T-cell (primary cell): ENCODE measurements around the gene LGALS7B. TPM values are rescaled to one million over a fixed set of nuclear protein-coding genes. Genes with fewer than 3 reads are reported as not detected.
A peak's percentile ranks its signal among the peaks of the same experiment; 100 is the strongest.
"Not testable (repeated sequence)": the region's sequence is repeated elsewhere in the genome, so short reads cannot be mapped to it uniquely, and the experiment has no call there.

Source experiments
- ATAC-seq, 4 experiments: fragments of 200-7000 bp in 3 of 4; fragments of 150-1000 bp in 1 of 4; cut with Tn5 transposase; replicated peaks in 1 of 4; 1 replicate in 3 of 4; 2 replicates in 1 of 4; pipeline ENCODE4 v1.10.0; 2021; ENCODE audit warnings: moderate library complexity in 3 of 4, mild to moderate bottlenecking in 2 of 4, moderate number of reproducible peaks in 1 of 4
- CTCF ChIA-PET, 2 donors: fragments of 300-600 bp; sonication (Branson Sonifier 250); formaldehyde crosslinking; loops; one replicate each; lab custom pipeline; 2022; ENCODE audit warnings: antibody characterized with exemption in 2 of 2; lab: Charles Lee
- POLR2A ChIA-PET, 2 donors: fragments of 300-600 bp; sonication (Branson Sonifier 250); formaldehyde crosslinking; loops; one replicate each; lab custom pipeline; 2022; ENCODE audit warnings: antibody characterized with exemption in 2 of 2; lab: Charles Lee
- DNase-seq, 35 experiments: peaks; one replicate each; pipeline versions ENCODE4 v3.0.0 to v3.0.0-alpha.2; 2013 to 2023
- H3K27ac ChIP-seq: one replicate; pipeline ENCODE4 v1.5.1; 2013; ENCODE audit warnings: low read length
- H3K27me3 ChIP-seq, 2 experiments: replicated peaks in 1 of 2; 1 replicate in 1 of 2; 2 replicates in 1 of 2; pipeline versions ENCODE4 v1.6.1 to v1.7.0; 2013; ENCODE audit warnings: low read length in 1 of 2, mixed read lengths in 1 of 2; ENCODE audit not compliant: control insufficient read depth in 2 of 2, insufficient read depth in 2 of 2; ENCODE audit errors: extremely low read depth in 1 of 2
- H3K36me3 ChIP-seq, 2 donors: 1 replicate in 1 of 2; 2 replicates in 1 of 2; pipeline versions ENCODE4 v1.6.1 to v1.7.0; 2013; ENCODE audit warnings: low read length in 1 of 2; ENCODE audit not compliant: control insufficient read depth in 2 of 2, insufficient read depth in 1 of 2; ENCODE audit errors: extremely low read depth in 1 of 2
- H3K4me1 ChIP-seq, 2 experiments: 1 replicate in 1 of 2; 2 replicates in 1 of 2; pipeline versions ENCODE4 v1.6.1 to v1.7.0; 2013; ENCODE audit warnings: low read length in 2 of 2, mixed read lengths in 1 of 2; ENCODE audit not compliant: insufficient read depth in 2 of 2, control insufficient read depth in 1 of 2; ENCODE audit errors: extremely low read depth in 1 of 2
- H3K4me3 ChIP-seq, 2 donors: 1 replicate in 1 of 2; 2 replicates in 1 of 2; pipeline versions ENCODE4 v1.5.1 to v1.7.0; 2013; ENCODE audit warnings: mild to moderate bottlenecking in 2 of 2, low read length in 1 of 2, moderate library complexity in 1 of 2; ENCODE audit not compliant: control insufficient read depth in 1 of 2; ENCODE audit errors: extremely low read depth in 1 of 2
- H3K9me3 ChIP-seq: 2 replicates; pipeline ENCODE4 v1.7.0; 2013
- H3K27ac Mint-ChIP-seq, 2 donors: one replicate each; pipeline ENCODE4 v1.8.0; 2020 to 2021; ENCODE audit warnings: mild to moderate bottlenecking in 2 of 2, mixed read lengths in 2 of 2
- H3K27me3 Mint-ChIP-seq, 2 donors: one replicate each; pipeline ENCODE4 v1.8.0; 2021 to 2022; ENCODE audit warnings: mixed read lengths in 2 of 2
- H3K36me3 Mint-ChIP-seq: one replicate; pipeline ENCODE4 v1.8.0; 2021; ENCODE audit warnings: mixed read lengths
- H3K4me1 Mint-ChIP-seq, 3 donors: one replicate each; pipeline ENCODE4 v1.8.0; 2020 to 2022; ENCODE audit warnings: mixed read lengths in 3 of 3, mild to moderate bottlenecking in 1 of 3
- H3K4me3 Mint-ChIP-seq, 3 donors: one replicate each; pipeline ENCODE4 v1.8.0; 2020 to 2022; ENCODE audit warnings: mild to moderate bottlenecking in 3 of 3, mixed read lengths in 3 of 3, moderate library complexity in 3 of 3
- H3K9me3 Mint-ChIP-seq, 3 donors: one replicate each; pipeline ENCODE4 v1.8.0; 2020 to 2022; ENCODE audit warnings: mixed read lengths in 3 of 3
- WGBS: methylation state at CpG from one replicate; pipeline ENCODE4 v1.1.5; 2013; ENCODE audit warnings: missing lambda C conversion rate; ENCODE audit not compliant: insufficient coverage; 5-methylcytosine and 5-hydroxymethylcytosine counted together
- total RNA-seq, 35 experiments: library from RNA in 6 of 35; stranded (reverse) in 6 of 35; fragments of 120-200 nt in 1 of 35; gene quantifications; one replicate each; pipeline versions ENCODE4 v1.2.1 to v1.2.4 and lab custom pipeline; 2013 to 2026

Gene LGALS7B
- total RNA-seq, 5 donors from 2014 or later (not counting 1 experiment from before 2014, with no cell fraction given): not detected

DNA sequence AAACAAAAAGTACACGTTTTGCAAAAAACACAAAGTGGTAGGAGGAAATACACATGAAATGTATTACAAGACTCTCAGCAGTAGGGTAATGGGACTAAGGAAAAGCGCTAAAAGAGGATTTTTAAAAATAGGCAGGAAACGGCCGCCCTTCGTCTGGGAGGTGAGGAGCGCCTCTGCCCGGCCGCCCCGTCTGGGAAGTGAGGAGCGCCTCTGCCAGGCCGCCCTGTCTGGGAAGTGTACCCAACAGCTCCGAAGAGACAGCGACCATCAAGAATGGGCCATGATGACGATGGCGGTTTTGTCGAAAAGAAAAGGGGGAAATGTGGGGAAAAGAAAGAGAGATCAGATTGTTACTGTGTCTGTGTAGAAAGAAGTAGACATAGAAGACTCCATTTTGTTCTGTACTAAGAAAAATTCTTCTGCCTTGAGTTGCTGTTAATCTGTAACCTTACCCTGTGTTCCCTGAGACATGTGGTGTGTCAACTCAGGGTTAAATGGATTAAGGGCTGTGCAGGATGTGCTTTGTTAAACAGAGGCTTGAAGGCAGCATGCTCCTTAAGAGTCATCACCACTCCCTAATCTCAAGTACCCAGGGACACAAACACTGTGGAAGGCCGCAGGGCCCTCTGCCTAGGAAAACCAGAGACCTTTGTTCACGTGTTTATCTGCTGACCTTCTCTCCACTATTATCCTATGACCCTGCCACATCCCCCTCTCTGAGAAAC is 18.5 kb downstream of the LGALS7B start:
- H3K4me1 ChIP-seq, H3K36me3 Mint-ChIP-seq, H3K27ac ChIP-seq, POLR2A ChIA-PET, ATAC-seq, H3K27me3 ChIP-seq, DNase-seq, H3K4me3 Mint-ChIP-seq, H3K4me3 ChIP-seq, H3K27ac Mint-ChIP-seq, H3K27me3 Mint-ChIP-seq, H3K9me3 Mint-ChIP-seq, H3K4me1 Mint-ChIP-seq, H3K9me3 ChIP-seq, H3K36me3 ChIP-seq: not testable (repeated sequence)
- CTCF ChIA-PET: interaction anchor here in 1 of 2 donors (0.6 kb wide), 2 partner anchors 120 to 758 kb away, joined by 4 to 6 read pairs; no protein-coding TSS in a partner anchor
- no CpG with 5 or more reads among the region's 18 CpGs for WGBS

- POLR2A ChIA-PET: no interaction called here
- Mint-ChIP-seq H3K27ac (no peak overlapping the region), H3K4me3 (no peak overlapping the region), H3K27me3 (no peaks in the 10 kb centered on the region), H3K9me3 (no peaks in the 10 kb centered on the region), H3K36me3 (no peaks in the 10 kb centered on the region), H3K4me1 (peaks cover 6% of the 10 kb centered on the region in 3 donors)
- no peak for ATAC-seq
- Histone ChIP-seq H3K4me3 (no peak overlapping the region), H3K36me3 (no peaks in the 10 kb centered on the region), H3K4me1 (peaks cover 0 to 5% of the 10 kb centered on the region in 2 experiments), H3K27me3 (no peaks in the 10 kb centered on the region), H3K9me3 (no peaks in the 10 kb centered on the region), H3K27ac (no peak overlapping the region)
- no peak for DNase-seq
- CTCF ChIA-PET: no interaction called here
- WGBS: 95% methylated on average over 13 of the region's 17 CpGs
These were observed 19.7 kb downstream of the LGALS7B start for GRCh38 chr19:38808741-38809140.

DNA sequence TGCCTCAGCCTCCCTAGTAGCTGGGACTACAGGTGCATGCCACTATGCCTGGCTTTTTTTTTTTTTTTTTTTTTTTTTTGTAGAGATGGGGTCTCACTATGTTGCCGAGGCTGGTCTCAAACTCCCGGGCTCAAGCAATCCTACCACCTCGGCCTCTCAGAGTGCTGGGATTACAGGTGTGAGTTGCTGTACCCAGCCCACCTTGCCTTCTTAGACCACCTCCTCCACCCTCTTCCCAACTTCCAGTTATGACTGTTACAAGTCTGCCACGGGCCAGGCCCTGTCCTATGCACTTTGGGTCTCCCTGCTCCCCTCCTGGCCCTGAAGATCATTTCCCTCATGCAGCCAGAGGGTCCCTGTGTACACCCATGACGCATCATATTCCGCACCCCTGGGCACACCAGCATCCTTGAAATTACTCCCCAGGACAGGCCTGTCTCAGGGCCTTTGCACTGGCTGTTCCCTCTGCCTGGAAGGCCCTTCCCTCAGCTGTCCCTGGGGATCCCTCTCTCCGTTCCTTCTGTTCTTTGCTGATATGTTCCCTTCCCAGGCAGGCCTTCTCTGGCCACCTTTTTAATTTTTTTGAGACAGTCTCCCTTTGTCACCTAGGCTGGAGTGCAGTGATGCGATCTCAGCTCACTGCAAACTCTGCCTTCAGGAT is 20.7 kb downstream of the LGALS7B start:
- no peak overlapping the region for H3K4me3 ChIP-seq
- H3K4me1 ChIP-seq: peaks cover 0 to 5% of the 10 kb centered on the region in 2 experiments
- no peak for ATAC-seq
- DNase-seq: no peak
- 81% methylated on average over 3 of the region's 8 CpGs for WGBS
- H3K27ac ChIP-seq: no peak overlapping the region
- H3K9me3 ChIP-seq: no peaks in the 10 kb centered on the region
- ChIA-PET CTCF (interaction anchor here in 1 of 2 donors (0.6 kb wide), 1 partner anchor 119 kb away, joined by 3 read pairs; no protein-coding TSS in a partner anchor), POLR2A (no interaction called here)
- peaks cover 6% of the 10 kb centered on the region in 3 donors for H3K4me1 Mint-ChIP-seq
- no peaks in the 10 kb centered on the region for H3K27me3 ChIP-seq
- no peaks in the 10 kb centered on the region for H3K27me3 Mint-ChIP-seq
- no peaks in the 10 kb centered on the region for H3K36me3 ChIP-seq
- no peaks in the 10 kb centered on the region for H3K36me3 Mint-ChIP-seq
- no peaks in the 10 kb centered on the region for H3K9me3 Mint-ChIP-seq
- H3K27ac Mint-ChIP-seq: no peak overlapping the region
- H3K4me3 Mint-ChIP-seq: no peak overlapping the region

- Histone ChIP-seq H3K36me3 (peaks cover 17 to 24% of the 10 kb centered on the region in 2 donors), H3K27ac (no peak overlapping the region), H3K9me3 (no peaks in the 10 kb centered on the region), H3K27me3 (no peaks in the 10 kb centered on the region), H3K4me1 (no peaks in the 10 kb centered on the region), H3K4me3 (no peak overlapping the region)
- H3K36me3 Mint-ChIP-seq: peaks cover 16% of the 10 kb centered on the region
- WGBS: 95% methylated on average over 11 of the region's 18 CpGs
- H3K27me3 Mint-ChIP-seq: no peaks in the 10 kb centered on the region
- DNase-seq: no peak
- ChIA-PET POLR2A (no interaction called here), CTCF (interaction anchor here in 1 of 2 donors (0.6 to 0.7 kb wide), 2 partner anchors 143 to 409 kb away, joined by 3 to 4 read pairs; partner anchors contain the start of gene FAM98C)
- no peaks in the 10 kb centered on the region for H3K9me3 Mint-ChIP-seq
- H3K27ac Mint-ChIP-seq: no peak overlapping the region
- ATAC-seq: no peak
- no peaks in the 10 kb centered on the region for H3K4me1 Mint-ChIP-seq
- H3K4me3 Mint-ChIP-seq: no peak overlapping the region
These were observed 23.2 kb downstream of the LGALS7B start for GRCh38 chr19:38812009-38812840.

DNA sequence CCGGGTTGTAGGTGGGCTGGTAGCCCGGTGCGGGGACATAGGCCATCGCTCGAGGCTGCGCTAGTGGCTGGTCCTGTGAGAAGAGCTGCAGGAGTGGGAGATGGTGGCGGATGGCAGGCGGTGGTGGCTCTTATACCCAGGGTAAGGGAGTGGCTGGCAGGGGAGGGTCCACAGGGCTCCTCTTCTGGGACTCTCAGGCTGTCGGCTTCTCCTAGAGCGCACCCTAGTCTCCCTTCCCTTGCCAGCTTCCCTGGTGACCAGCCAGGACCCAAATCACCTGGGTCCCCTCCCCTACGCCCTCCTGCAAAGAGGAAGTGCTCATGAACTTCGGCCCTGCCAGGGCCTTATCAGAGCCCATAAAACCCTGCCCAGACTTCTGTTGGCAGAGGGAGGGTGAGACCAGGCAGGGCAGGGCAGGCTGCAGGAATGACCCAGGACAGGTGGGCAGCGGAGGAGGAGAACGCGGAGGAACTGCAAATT is 23.9 kb downstream of the LGALS7B start, which contains the start of gene LGALS4:
Gene LGALS4, minus strand, starts transcription at position 105 of the 480 bp plus-strand sequence. Its CDS starts 59 bp downstream, at position 46.
- peak in 1 of 4 experiments; percentile 16 for ATAC-seq
- ChIA-PET CTCF (no interaction called here), POLR2A (no interaction called here)
- no peaks in the 10 kb centered on the region for H3K27me3 Mint-ChIP-seq
- WGBS: 94% methylated on average over 10 of the region's 15 CpGs
- H3K36me3 Mint-ChIP-seq: peaks cover 20% of the 10 kb centered on the region
- H3K9me3 ChIP-seq: no peaks in the 10 kb centered on the region
- no peaks in the 10 kb centered on the region for H3K4me1 ChIP-seq
- H3K27ac Mint-ChIP-seq: no peak within 1 kb of the TSS
- no peak within 1 kb of the TSS for H3K4me3 ChIP-seq
- peaks cover 20 to 31% of the 10 kb centered on the region in 2 donors for H3K36me3 ChIP-seq
- H3K4me1 Mint-ChIP-seq: no peaks in the 10 kb centered on the region
- no peak within 1 kb of the TSS for H3K4me3 Mint-ChIP-seq
- H3K27ac ChIP-seq: no peak within 1 kb of the TSS
- H3K9me3 Mint-ChIP-seq: no peaks in the 10 kb centered on the region
- no peak for DNase-seq
- H3K27me3 ChIP-seq: no peaks in the 10 kb centered on the region

- H3K36me3 ChIP-seq: peaks cover 25 to 35% of the 10 kb centered on the region in 2 donors
- no peaks in the 10 kb centered on the region for H3K9me3 ChIP-seq
- H3K4me3 ChIP-seq: no peak overlapping the region
- ATAC-seq (no peak), DNase-seq (no peak)
- no peaks in the 10 kb centered on the region for H3K27me3 ChIP-seq
- ChIA-PET POLR2A (no interaction called here), CTCF (no interaction called here)
- H3K4me1 ChIP-seq: no peaks in the 10 kb centered on the region
- no peaks in the 10 kb centered on the region for H3K9me3 Mint-ChIP-seq
- H3K36me3 Mint-ChIP-seq: peaks cover 20% of the 10 kb centered on the region
- no peak overlapping the region for H3K4me3 Mint-ChIP-seq
- no peak overlapping the region for H3K27ac Mint-ChIP-seq
- H3K4me1 Mint-ChIP-seq: no peaks in the 10 kb centered on the region
- H3K27ac ChIP-seq: no peak overlapping the region
- no CpG with 5 or more reads among the region's 6 CpGs for WGBS
- H3K27me3 Mint-ChIP-seq: no peaks in the 10 kb centered on the region
These were observed 24.3 kb downstream of the LGALS7B start for GRCh38 chr19:38813323-38813722.
